OCI-LY3 (cell line): ENCODE data around the gene ELL2.

ENCODE experiments used
- H2AFZ ChIP-seq: fragments of 200-600, 300-600 bp; shearing (Covaris generic); 2 replicates; pipeline ENCODE4 v1.6.0; 2014; ENCODE audit warnings: antibody characterized with exemption, low read depth, low read length
- H3K27ac ChIP-seq: fragments of 200-600, 300-600 bp; sonication (generic); 2 replicates; pipeline ENCODE4 v1.5.1; 2014; ENCODE audit warnings: mild to moderate bottlenecking, low read length, moderate library complexity, mixed read lengths
- H3K27me3 ChIP-seq: fragments of 200-600, 300-600 bp; sonication (generic); 2 replicates; pipeline ENCODE4 v1.6.1; 2014; ENCODE audit warnings: low read depth, low read length, mixed read lengths
- H3K36me3 ChIP-seq: fragments of 200-600, 300-600 bp; sonication (generic); replicated peaks from 2 replicates; pipeline ENCODE3; 2014; ENCODE audit warnings: low read depth, low read length, mixed read lengths
- H3K4me1 ChIP-seq: fragments of 300-600, 200-600 bp; sonication (generic); 2 replicates; pipeline ENCODE4 v1.6.1; 2014; ENCODE audit warnings: low read length, mixed read lengths
- H3K4me2 ChIP-seq: fragments of 200-600, 300-600 bp; sonication (generic); 2 replicates; pipeline ENCODE4 v1.6.1; 2014; ENCODE audit warnings: low read length, mixed read lengths
- H3K4me3 ChIP-seq: fragments of 300-600, 200-600 bp; sonication (generic); 2 replicates; pipeline ENCODE4 v1.5.1; 2014; ENCODE audit warnings: antibody characterized with exemption, mild to moderate bottlenecking, low read length, moderate library complexity
- H3K79me2 ChIP-seq: fragments of 300-600, 200-600 bp; shearing (Covaris generic); 2 replicates; pipeline ENCODE4 v1.6.1; 2014; ENCODE audit warnings: mild to moderate bottlenecking, low read length, mixed read lengths
- H3K9ac ChIP-seq: fragments of 300-600, 200-600 bp; shearing (Covaris generic); 2 replicates; pipeline ENCODE4 v1.6.0; 2014; ENCODE audit warnings: mild to moderate bottlenecking, low read length, moderate library complexity
- H3K9me3 ChIP-seq: fragments of 200-600, 300-600 bp; shearing (Covaris generic); 2 replicates; pipeline ENCODE4 v1.6.1; 2014; ENCODE audit warnings: low read length, mixed read lengths; ENCODE audit not compliant: insufficient read depth
- H4K20me1 ChIP-seq: fragments of 200-600, 300-600 bp; sonication (generic); 2 replicates; pipeline ENCODE4 v1.6.1; 2016; ENCODE audit warnings: low read length, mixed read lengths; ENCODE audit not compliant: insufficient read depth
- EZH2phosphoT487 ChIP-seq: fragments of 200-600 bp; shearing (Covaris generic); IDR thresholded peaks from 2 replicates; pipeline ENCODE4 v1.6.1; 2018; ENCODE audit warnings: antibody characterized with exemption, mixed run types, low read depth
- TF ChIP-seq, protein P1 (sequence below): fragments of 200-600, 300-600 bp; sonication (generic); IDR thresholded peaks from 2 replicates; pipeline ENCODE4 v1.5.1; 2014; ENCODE audit warnings: antibody characterized with exemption, low read length, low read depth

ELL2 gene

DNA sequence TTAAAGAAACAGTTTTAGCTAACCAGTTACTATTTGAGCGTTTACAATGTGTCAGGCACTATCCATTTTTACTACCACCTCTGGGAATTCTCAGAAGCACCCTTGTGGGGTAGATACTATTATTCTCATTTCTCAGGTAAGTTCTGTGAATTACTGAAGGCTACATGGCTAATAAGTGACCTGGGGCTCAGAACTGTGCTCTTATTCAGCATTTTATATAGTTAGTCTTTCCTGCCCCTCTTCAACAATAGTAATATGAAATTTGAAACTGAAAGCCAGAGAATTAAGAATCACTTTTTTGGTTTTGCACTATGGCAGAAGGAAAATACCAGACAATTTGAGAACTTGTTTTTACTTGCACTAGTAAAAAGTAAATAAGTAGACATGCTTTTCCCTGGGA lies 11.8 kb downstream of the ELL2 start:
- TF ChIP-seq EZH2phosphoT487, result no peak
- TF ChIP-seq, protein P1, sequence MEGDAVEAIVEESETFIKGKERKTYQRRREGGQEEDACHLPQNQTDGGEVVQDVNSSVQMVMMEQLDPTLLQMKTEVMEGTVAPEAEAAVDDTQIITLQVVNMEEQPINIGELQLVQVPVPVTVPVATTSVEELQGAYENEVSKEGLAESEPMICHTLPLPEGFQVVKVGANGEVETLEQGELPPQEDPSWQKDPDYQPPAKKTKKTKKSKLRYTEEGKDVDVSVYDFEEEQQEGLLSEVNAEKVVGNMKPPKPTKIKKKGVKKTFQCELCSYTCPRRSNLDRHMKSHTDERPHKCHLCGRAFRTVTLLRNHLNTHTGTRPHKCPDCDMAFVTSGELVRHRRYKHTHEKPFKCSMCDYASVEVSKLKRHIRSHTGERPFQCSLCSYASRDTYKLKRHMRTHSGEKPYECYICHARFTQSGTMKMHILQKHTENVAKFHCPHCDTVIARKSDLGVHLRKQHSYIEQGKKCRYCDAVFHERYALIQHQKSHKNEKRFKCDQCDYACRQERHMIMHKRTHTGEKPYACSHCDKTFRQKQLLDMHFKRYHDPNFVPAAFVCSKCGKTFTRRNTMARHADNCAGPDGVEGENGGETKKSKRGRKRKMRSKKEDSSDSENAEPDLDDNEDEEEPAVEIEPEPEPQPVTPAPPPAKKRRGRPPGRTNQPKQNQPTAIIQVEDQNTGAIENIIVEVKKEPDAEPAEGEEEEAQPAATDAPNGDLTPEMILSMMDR, result no peak
- Histone ChIP-seq H3K79me2 (peaks cover 89% of the 10 kb centered on the region), H3K4me1 (peaks cover 11% of the 10 kb centered on the region), H3K27ac (no peak overlapping the region), H3K27me3 (no peaks in the 10 kb centered on the region), H3K9me3 (no peaks in the 10 kb centered on the region), H4K20me1 (peaks cover 8% of the 10 kb centered on the region; the same call in 1 of the 2 replicates), H3K9ac (no peak overlapping the region), H3K4me3 (no peak overlapping the region), H2AFZ (no peak overlapping the region), H3K36me3 (peaks cover 4% of the 10 kb centered on the region), H3K4me2 (no peak overlapping the region)

DNA sequence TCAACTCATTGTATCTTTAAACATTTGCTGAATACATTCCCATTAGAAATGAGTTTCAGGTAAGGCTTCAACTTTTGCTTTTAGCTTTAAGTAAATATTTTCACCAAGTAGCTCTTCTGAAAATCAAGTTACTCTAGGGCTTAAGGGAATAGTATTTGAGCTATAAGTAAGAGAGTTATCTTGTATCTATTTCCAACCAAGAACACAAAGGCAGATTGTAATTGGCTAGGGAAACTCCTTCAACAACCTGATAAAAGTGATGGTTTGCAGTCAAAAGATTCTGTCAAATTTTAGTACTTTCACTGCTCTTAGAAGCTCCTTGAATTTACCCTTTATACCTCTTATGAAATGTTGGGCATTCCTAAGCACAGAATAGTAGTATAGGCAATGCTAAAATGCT lies 13.0 kb downstream of the ELL2 start:
- Histone ChIP-seq H2AFZ (no peak overlapping the region), H3K27me3 (no peaks in the 10 kb centered on the region), H3K4me2 (no peak overlapping the region), H3K79me2 (peaks cover 96% of the 10 kb centered on the region), H3K4me3 (no peak overlapping the region), H3K9ac (no peak overlapping the region), H3K36me3 (peaks cover 4% of the 10 kb centered on the region), H3K9me3 (no peaks in the 10 kb centered on the region), H4K20me1 (peaks cover 10% of the 10 kb centered on the region; the same call in 1 of the 2 replicates), H3K27ac (no peak overlapping the region), H3K4me1 (peaks cover 11% of the 10 kb centered on the region)
- TF ChIP-seq, protein P1, result no peak

DNA sequence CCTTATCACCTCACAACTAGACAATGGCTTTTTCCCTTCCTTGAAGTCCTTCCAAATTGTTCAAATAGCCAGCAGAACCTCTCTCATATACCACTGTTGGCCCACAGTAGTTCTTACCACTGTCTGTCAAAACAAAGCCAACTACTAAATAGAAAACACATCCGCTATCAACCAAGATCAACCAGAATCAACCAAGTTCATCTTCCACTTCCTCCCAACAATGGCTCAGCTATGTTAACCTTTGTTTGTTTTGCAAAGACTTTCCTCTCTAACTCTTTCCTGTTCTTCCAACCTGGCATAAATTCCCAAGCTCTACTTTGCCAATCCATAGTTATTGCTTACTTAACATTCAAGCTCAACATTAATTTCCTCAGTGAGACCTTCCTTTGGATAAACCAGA lies 15.2 kb downstream of the ELL2 start:
- TF ChIP-seq EZH2phosphoT487, result no peak
- TF ChIP-seq, protein P1, result no peak
- Histone ChIP-seq H3K4me2 (no peak overlapping the region), H3K4me3 (no peak overlapping the region), H3K79me2 (peaks cover 87% of the 10 kb centered on the region), H3K27ac (no peak overlapping the region), H2AFZ (no peak overlapping the region), H3K27me3 (no peaks in the 10 kb centered on the region), H4K20me1 (peaks cover 10% of the 10 kb centered on the region; the same call in 1 of the 2 replicates), H3K4me1 (peaks cover 11% of the 10 kb centered on the region), H3K36me3 (no peaks in the 10 kb centered on the region), H3K9ac (no peak overlapping the region), H3K9me3 (no peaks in the 10 kb centered on the region)

DNA sequence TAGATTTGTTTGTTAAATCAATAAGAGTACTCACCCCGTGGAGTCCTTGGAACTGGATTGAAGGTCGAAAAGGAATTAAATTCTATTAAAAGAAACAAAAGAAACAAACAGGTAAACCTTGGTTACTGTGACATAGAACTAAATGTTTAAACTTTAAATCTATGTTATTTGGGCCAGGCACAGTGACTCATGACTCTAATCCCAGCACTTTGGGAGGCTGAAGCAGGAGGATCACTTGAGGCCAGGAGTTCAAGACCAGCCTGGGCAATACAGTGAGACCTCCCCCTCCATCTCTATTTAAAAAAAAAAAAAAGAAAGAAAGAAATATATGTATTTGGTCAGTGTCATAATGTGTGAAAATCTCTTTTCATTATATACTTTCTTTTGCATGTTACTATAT lies 18.7 kb downstream of the ELL2 start:
- peaks cover 83% of the 10 kb centered on the region for H3K79me2 ChIP-seq
- H3K9me3 ChIP-seq, result no peaks in the 10 kb centered on the region
- no peak for TF ChIP-seq EZH2phosphoT487
- TF ChIP-seq, protein P1, result no peak
- no peak overlapping the region for H3K4me2 ChIP-seq
- H3K27ac ChIP-seq, result no peak overlapping the region
- peaks cover 17% of the 10 kb centered on the region; the same call in 1 of the 2 replicates for H4K20me1 ChIP-seq
- no peaks in the 10 kb centered on the region for H3K36me3 ChIP-seq
- H3K4me3 ChIP-seq, result no peak overlapping the region
- H3K4me1 ChIP-seq, result peaks cover 20% of the 10 kb centered on the region
- H3K27me3 ChIP-seq, result no peaks in the 10 kb centered on the region
- H3K9ac ChIP-seq, result no peak overlapping the region
- H2AFZ ChIP-seq, result no peak overlapping the region
